Activated CD8-positive, alpha-beta memory T cell treated with anti-CD3 and anti-CD28 coated beads for 24 hours (primary cell): ENCODE results near the gene NELL1.

Experiments
- DNase-seq: peaks from one replicate; pipeline ENCODE4 v3.0.0-alpha.2; 2020

The NELL1 gene

DNA sequence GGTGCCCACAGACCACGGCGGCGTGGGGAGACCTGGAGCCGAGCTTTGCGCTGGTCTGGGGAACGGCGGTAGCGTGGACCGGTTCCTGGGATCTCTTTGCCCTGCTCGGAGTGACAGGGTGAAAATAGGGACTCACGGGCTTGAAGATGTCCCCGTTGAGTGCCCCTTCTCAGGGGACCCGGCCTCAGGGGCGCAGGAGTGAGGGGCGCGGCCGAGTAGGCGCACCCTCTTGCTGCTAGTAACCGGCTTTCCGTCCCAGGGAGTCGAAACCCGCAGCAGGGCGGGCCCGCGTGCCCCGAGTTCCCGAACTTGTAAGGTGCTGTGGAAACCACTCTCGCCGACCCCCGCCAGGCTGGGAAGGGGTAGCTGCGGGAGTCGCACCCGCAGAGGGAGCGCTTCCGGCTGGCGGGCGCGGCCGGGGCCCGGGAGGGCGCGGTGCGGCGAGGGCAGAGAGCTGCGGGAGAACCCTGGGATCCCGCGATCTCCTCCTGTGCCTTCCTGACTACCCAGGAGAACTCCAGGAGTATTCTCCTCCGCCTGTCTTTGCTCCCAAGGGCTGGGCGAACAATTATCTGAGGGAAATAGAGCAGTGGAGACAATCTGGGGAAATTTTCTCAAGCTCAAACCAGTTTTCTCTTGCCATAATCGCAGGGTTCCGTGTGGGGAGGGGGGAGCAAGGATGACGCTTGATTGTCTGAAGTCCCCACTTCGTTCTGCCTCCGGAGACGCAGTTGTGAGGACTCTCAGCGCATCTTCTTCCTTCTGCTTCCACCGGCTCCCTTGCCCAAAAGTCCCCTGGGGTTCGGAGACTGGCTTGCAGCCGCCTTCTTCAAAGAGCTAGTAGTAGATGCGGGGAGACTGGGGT is 666 bp downstream of the NELL1 start:
- DNase-seq = no peak

- no peak for DNase-seq
Observed at GRCh38 chr11:20670932-20671403, 1.6 kb downstream of the NELL1 start.

GRCh38 chr11:20671856-20672546 is 2.6 kb downstream of the NELL1 start:
- DNase-seq = no peak

GRCh38 chr11:20672575-20672974 is 3.2 kb downstream of the NELL1 start:
- DNase-seq = no peak

DNA sequence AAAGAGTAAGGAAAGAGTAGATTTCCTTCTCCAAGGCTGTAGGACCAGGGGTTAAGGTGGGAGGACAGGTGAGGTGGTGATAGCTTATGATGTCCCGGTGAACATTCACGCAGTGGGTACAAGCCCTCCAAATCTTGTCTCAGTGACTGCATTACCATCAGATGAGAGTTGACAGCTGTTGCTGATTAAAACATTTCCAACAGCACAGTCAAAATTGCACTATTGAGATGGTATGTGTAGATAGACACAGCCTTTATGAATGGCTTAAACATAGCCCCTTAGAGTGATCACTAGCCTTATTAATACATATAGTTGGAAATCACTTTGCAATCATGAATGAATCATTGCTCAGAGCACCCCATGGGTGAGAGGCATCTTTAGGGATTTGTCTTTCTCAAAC is 7.3 kb downstream of the NELL1 start:
- DNase-seq = no peak

DNA sequence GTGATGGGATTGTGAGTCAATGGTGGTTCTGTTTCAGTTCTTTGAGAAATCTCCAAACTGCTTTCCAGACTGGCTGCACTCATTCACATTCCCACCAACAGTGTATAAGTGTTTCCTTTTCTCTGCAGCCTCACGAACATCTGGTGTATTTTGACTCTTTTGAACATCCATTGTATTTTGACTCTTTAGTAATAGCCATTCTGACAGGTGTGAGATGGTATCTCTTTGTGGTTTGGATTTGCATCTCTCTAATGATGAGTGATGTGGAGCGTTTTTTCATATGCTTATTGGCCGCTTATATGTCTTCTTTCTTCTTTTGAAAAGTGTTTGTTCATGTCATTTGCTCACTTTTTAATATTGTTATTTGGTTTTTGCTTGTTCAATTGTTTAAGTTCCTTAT is 19.4 kb downstream of the NELL1 start:
- DNase-seq = no peak

GRCh38 chr11:20707876-20708275 is 38.5 kb downstream of the NELL1 start:
- no peak for DNase-seq

DNA sequence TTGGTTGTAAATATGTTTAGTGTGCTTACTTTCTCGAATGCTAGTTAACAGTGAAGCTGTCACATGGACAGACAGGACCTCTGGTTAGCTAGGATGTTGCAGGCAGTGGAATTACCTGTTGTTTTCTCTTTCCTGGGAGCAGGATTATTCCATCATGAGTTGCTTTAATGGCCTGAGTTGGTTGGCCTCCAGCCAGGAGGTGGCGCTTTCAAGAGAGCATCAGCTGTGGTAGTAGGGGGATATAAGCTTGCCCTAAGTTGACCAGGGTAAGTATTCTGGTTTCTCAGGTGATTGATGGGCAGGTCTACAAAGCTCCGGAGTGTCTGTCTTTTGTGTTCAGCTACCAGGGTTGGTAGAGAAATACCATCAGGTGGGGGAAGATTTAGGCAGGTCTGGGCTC is 43.5 kb downstream of the NELL1 start:
- DNase-seq = no peak

- no peak for DNase-seq
Observed at GRCh38 chr11:20715464-20715863, 46.1 kb downstream of the NELL1 start.

DNA sequence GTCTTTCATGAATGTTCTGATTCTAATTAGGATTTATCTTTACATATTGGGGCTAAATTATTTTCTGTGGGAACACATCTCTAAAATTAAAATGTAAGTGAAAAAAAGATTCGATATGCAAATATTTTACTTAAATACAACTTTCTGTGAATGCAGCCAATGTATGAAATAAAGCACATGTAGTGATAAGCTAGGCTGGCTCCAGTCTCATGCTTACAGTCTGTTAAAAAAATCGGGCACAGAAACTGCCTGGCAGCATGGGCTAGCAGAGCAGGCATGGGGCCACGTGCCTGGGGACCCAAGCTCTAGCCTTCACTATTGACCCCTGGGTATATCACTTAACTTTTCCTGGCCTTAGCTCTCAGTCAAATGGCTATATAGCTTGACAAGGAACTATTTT is 46.5 kb downstream of the NELL1 start:
- no peak for DNase-seq

DNA sequence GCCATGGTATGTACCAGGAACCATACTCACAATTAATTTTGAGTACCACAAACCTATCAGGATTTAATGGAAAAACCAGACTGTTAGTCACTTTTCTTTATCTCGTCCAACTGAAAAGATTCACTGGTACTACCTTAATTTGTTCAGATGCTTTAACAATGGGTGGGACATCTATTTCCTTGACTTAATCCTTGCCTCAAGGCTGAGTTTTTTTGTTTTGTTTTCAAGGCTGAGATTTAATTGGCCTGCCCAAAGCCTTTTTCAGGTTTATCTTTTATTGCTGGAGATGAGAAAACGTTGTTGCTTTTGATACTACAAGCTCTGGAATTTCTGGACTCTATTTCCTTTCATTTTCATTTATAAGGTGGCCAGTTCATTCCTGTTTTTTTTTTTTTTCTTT is 50.4 kb downstream of the NELL1 start:
- DNase-seq = no peak

DNA sequence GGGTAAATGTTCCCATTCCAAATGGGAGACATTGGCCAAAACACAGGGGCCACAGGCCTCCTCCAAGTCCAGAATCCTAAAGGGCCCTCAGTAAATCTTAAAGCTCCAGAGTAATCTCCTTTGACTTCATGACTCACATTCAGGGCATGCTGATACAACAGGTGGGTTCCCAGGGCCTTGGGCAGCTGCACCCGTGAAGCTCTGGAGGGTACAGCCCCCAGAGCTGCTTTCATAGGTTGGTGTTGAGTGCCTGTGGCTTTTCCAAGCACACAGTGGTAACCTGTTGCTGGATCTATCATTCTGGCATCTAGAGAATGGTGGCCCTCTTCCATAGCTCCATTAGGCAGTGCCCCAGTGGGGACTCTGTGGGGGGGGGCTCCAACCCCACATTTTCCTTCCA is 54.0 kb downstream of the NELL1 start:
- DNase-seq = no peak

DNA sequence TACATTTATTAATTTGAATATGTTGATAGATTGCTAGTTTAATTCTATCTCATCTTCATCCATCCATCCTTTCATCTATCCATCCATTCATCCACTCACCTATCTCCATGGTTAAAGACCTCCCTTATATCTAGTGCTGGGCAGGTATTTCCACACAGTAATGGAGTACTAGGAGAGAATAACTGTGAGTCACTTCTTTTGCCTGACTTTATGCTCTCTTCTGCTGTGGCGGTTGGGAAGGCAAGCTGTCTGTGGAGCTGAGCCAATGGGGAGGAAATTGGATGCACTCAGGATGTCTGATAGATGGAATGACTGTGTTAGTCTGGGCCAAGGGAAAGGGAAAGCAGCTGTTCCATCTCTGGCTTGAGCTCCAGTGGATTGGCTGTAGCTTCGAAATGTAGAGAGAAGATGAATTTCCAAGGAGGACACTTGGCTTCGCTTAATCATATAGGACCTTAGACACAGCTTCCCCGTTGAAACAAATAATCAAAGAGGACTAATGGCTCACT is 60.3 kb downstream of the NELL1 start:
- no peak for DNase-seq

DNA sequence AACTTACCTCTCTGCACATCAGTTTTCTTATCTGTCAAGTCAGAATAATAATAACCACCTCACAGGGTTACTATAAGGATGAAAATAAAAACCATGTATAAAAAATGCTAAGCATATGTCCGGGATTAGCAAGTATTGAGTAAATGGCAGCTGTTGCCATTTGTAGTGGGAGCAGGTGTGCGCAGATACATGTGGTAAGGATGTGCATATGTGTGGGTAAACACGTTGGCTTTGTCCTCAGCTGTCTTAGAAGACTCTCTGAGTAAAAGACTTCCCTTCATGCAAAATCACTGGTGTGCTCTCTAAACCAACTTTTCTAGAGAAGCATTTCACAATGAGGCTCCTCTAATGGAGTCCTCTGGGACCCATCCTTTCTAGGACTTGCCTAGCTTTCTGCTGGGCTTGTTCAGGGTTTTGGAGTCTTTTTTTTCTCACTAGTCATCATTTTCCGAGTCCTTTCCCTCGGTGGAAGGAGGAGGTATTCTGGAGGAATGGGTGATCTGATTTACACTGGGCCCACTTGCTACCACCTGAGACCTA is 62.4 kb downstream of the NELL1 start:
- no peak for DNase-seq

- no peak for DNase-seq
Observed at GRCh38 chr11:20739107-20739506, 69.7 kb downstream of the NELL1 start.

GRCh38 chr11:20739577-20739976 is 70.2 kb downstream of the NELL1 start:
- no peak for DNase-seq

DNA sequence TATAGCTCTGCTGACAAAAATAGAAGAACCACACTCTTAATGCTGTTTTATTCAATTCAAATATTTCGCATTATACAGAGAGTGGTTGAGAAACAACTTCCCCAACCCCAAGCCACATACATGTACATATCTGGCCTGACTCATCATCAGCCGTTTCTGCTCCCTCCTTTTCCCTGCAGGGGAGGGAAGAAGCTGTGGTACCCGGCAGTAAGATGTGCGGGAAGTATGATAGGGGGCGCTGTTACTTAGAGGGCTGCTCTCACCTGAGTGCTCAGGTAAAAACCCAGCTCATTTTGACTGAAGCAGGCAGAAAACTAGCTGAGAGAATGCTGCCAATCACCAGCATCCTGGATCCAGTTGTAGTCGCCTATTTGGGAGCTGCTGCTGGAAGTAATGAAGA is 85.5 kb downstream of the NELL1 start:
- DNase-seq = no peak

DNA sequence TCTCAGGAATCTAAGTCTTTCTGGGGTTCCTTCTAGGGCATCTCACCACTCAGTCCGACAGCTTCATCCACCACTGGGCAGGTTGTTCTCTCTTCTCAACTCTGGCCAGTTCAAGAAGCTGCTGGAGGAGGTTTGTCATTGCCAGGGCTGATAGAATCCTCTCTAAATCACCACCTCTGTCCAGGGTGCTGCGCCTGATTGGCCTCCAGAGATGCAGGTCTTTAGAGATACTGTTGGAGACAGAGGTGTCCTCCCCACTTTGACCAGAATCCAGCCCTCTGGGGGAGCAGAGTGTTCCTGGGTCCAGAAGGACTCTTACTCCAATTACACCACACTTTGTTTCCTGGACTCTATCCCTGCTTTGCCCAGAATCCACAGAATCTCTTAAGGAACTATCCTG is 90.2 kb downstream of the NELL1 start:
- DNase-seq = no peak

GRCh38 chr11:20760811-20761210 is 91.4 kb downstream of the NELL1 start:
- DNase-seq = no peak

DNA sequence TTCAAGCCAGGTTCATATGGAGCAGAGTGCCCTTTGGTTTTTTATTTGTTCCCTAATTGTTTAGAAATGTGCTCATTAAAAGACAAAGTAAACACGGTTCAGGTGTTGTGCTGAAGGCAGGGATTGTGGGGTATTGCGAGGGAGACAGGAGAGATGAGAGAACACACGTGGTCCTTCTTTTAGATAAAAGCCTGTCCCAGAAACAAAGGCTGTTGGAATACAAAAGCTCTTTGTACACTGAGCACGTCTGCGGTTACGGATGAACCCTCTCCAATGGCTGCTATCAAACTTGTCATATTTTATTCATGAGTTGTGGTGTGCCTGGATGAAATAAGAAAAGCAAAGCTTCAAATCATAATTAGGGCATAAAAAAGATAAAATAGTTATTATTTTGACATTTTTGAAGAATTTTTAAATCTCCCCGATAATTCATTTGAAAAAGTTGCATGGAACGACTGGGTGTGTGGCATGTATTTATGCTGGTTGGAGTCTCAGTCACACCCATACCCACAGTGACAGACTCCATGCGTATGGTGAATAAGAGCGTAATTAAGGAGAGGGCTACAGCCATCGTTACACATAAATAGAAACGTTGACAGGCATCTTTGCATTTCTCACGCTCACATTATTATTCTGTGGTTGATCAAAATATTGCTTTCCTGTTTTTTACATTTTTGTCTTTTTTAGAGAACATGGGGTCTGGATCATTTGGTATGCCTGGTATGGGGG is 92.9 kb downstream of the NELL1 start:
- DNase-seq = no peak

DNA sequence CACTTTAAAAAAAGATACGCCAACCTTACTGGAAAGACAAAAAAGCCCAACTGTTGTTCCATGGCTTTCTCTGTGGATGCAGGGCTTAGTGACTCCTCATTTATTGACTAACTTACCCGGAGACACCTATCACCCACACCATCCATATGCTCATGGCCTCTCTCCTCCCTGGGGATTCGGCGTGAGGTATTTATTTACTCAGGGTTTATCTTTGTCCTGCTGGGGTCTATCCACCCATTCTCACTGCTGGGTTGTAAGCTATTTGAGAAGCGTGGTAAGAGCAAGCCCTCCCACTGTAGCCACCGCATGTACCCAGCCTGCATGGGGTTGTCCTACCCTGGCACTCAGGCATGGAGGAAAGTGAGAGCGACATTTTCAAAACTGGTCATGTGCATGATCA is 93.6 kb downstream of the NELL1 start:
- no peak for DNase-seq

DNA sequence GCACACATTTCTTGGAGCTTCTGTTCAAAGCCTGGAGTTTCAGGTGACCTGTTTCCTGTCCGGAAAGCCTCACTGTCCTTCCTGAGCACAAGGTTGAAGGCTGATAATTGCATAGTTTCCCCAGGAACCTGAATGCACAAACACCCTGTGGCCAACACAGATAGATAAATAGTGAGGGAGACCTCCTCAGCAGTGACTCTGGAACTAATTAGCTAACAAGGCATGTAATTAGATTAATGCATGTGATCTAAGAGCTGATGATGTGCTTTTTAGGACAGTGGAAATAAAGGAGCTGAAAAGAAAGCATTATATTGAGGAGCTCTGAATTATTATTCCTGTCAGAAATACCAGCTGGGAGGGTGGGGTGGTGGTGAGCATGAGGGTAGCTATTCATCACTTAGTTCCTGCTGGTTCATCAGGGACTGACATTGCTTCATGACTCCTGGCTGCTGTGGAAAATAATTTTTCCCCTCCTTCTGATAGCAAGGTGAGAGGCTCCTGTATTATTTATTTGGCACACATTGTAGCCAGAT is 101.1 kb downstream of the NELL1 start:
- DNase-seq = no peak

- no peak for DNase-seq
Observed at GRCh38 chr11:20771026-20771425, 101.6 kb downstream of the NELL1 start.
